K562 (cell line): ENCODE data around the gene OR10C1. TPM values are rescaled to one million over a fixed set of nuclear protein-coding genes. Genes with fewer than 3 reads are reported as not detected.
A peak's percentile ranks its signal among the peaks of the same experiment; 100 is the strongest.

ENCODE experiments used
- BMI1 ChIP-seq: fragments of 150-350 bp; IDR thresholded peaks from 2 replicates; pipeline ENCODE4 v1.6.1; 2014; ENCODE audit warnings: low read length
- C11orf30 ChIP-seq: fragments of 450-650 bp; IDR thresholded peaks from 2 replicates; pipeline ENCODE4 v1.6.1; 2016; ENCODE audit warnings: low read depth, mild to moderate bottlenecking
- CEBPB ChIP-seq: fragments of 450-650 bp; IDR thresholded peaks from 2 replicates; pipeline ENCODE4 v1.6.1; 2016; ENCODE audit warnings: missing genetic modification characterization, missing compliant biosample characterization
- ESRRA ChIP-seq: fragments of 450-650 bp; IDR thresholded peaks from 2 replicates; pipeline ENCODE4 v1.6.1; 2014; ENCODE audit warnings: low read depth, mild to moderate bottlenecking, moderate library complexity, borderline replicate concordance
- HDAC6 ChIP-seq: IDR thresholded peaks from 2 replicates; pipeline ENCODE4 v1.6.1; 2012; ENCODE audit warnings: low read depth, mild to moderate bottlenecking, control low read depth, inconsistent platforms, low read length, moderate library complexity
- MAFK ChIP-seq: IDR thresholded peaks from 2 replicates; pipeline ENCODE4 v1.6.1; 2011; ENCODE audit warnings: low read length, improper control_type of control experiment
- MXI1 ChIP-seq: IDR thresholded peaks from 2 replicates; pipeline ENCODE4 v1.6.1; 2011; ENCODE audit warnings: low read depth, mild to moderate bottlenecking, improper control_type of control experiment, low read length
- MYC ChIP-seq, 2 experiments: fragments of 250-450 bp in 1 of 2; sonication (Bioruptor Pico) in 1 of 2; IDR thresholded peaks; 2 replicates each; pipeline versions ENCODE4 v1.5.1 to v1.6.1; 2012 to 2021; ENCODE audit warnings: low read depth in 2 of 2, borderline replicate concordance in 1 of 2, improper control_type of control experiment in 1 of 2, low read length in 1 of 2, mild to moderate bottlenecking in 1 of 2, moderate library complexity in 1 of 2
- NEUROD1 ChIP-seq: fragments of 150-350 bp; IDR thresholded peaks from 2 replicates; pipeline ENCODE4 v1.6.1; 2014; ENCODE audit warnings: borderline replicate concordance, low read length, low read depth; ENCODE audit not compliant: partially characterized antibody
- RBM22 ChIP-seq: fragments of 200-400 bp; formaldehyde crosslinking; IDR thresholded peaks from 2 replicates; pipeline ENCODE4 v1.6.1; 2018; ENCODE audit warnings: low read length, low read depth; ENCODE audit not compliant: poor library complexity, severe bottlenecking
- SETDB1 ChIP-seq: IDR thresholded peaks from one replicate; pipeline ENCODE4 v1.6.1; 2012; ENCODE audit warnings: low read length, control low read depth, inconsistent platforms
- SMARCB1 ChIP-seq: IDR thresholded peaks from 2 replicates; pipeline ENCODE4 v1.6.1; 2011; ENCODE audit warnings: improper control_type of control experiment, low read depth; ENCODE audit not compliant: insufficient read length
- SP1 ChIP-seq: sonication (generic); formaldehyde crosslinking; IDR thresholded peaks from 2 replicates; pipeline ENCODE4 v1.8.1; 2022; ENCODE audit warnings: mild to moderate bottlenecking, missing genetic modification reagents
- SUPT5H ChIP-seq: fragments of 450-650 bp; IDR thresholded peaks from 2 replicates; pipeline ENCODE4 v1.6.1; 2016
- ZBTB17 ChIP-seq: fragments of 450-650 bp; formaldehyde crosslinking; IDR thresholded peaks from 2 replicates; pipeline ENCODE4 v1.4.0; 2020; ENCODE audit warnings: mild to moderate bottlenecking
- ZFP1 ChIP-seq: fragments of 450-650 bp; formaldehyde crosslinking; IDR thresholded peaks from 2 replicates; pipeline ENCODE4 v1.4.0; 2020; ENCODE audit warnings: mild to moderate bottlenecking, mixed read lengths
- ZNF644 ChIP-seq: fragments of 200-800 bp; sonication (Bioruptor generic); IDR thresholded peaks from 2 replicates; pipeline ENCODE4 v1.6.1; 2016; ENCODE audit warnings: low read depth, missing genetic modification characterization, missing compliant biosample characterization
- ZNF75A ChIP-seq: fragments of 450-650 bp; formaldehyde crosslinking; IDR thresholded peaks from 2 replicates; pipeline ENCODE4 v1.4.0; 2020; ENCODE audit warnings: mild to moderate bottlenecking
- ZNF830 ChIP-seq: fragments of 250-450 bp; sonication (Bioruptor Pico); IDR thresholded peaks from 2 replicates; pipeline ENCODE4 v1.5.0; 2021; ENCODE audit warnings: mild to moderate bottlenecking
- polyA plus RNA-seq, 8 experiments: library from polyadenylated mRNA; depleted of rRNA in 4 of 8; stranded (reverse) in 5 of 8; unstranded in 3 of 8; fragments of >200 nt; fragmentation: Nextera tagmentation in 2 of 8; fragmentation: Illumina TruSeq in 1 of 8; extraction: Ambion mirVana in 2 of 8; extraction: Trizol in 1 of 8; gene quantifications; 2 replicates each; pipeline versions ENCODE4 v1.2.1 to v1.2.3, GENCODE V29; 2011 to 2014; ENCODE audit warnings: inconsistent platforms in 1 of 8, missing spikeins in 1 of 8
- total RNA-seq, 7 experiments: library from RNA; depleted of rRNA in 6 of 7; stranded (reverse); fragments of >200 nt in 6 of 7; fragmentation: Illumina TruSeq in 2 of 7; extraction: Trizol in 2 of 7; gene quantifications; 2 replicates each; pipeline versions ENCODE4 v1.2.1 to v1.2.3, GENCODE V29; 2011 to 2021; ENCODE audit warnings: low replicate concordance in 1 of 7
- TF ChIP-seq, protein P1 (sequence below), 2 experiments: fragments of 150-350 bp in 1 of 2; IDR thresholded peaks; 2 replicates each; pipeline ENCODE4 v1.6.1; 2012 to 2016; ENCODE audit warnings: low read depth in 2 of 2, low read length in 2 of 2, mild to moderate bottlenecking in 1 of 2, moderate library complexity in 1 of 2
- TF ChIP-seq, protein P2 (sequence below), 2 experiments: fragments of 450-650 bp in 1 of 2; IDR thresholded peaks; 2 replicates each; pipeline ENCODE4 v1.6.1; 2011 to 2017; ENCODE audit warnings: low read depth in 2 of 2, antibody characterized with exemption in 1 of 2, borderline replicate concordance in 1 of 2, low read length in 1 of 2, mild to moderate bottlenecking in 1 of 2, mixed read lengths in 1 of 2; ENCODE audit not compliant: control insufficient read depth in 1 of 2
- TF ChIP-seq, protein P3 (sequence below), 2 experiments: fragments of 250-450 bp in 1 of 2; fragments of 450-650 bp in 1 of 2; sonication (Bioruptor Pico) in 1 of 2; IDR thresholded peaks; 2 replicates each; pipeline versions ENCODE4 v1.6.1 to v1.8.0; 2016 to 2021; ENCODE audit warnings: mild to moderate bottlenecking in 2 of 2, moderate library complexity in 2 of 2, missing compliant biosample characterization in 1 of 2, missing genetic modification characterization in 1 of 2

Gene OR10C1
- total and polyA plus RNA-seq, 9 of the 15 experiments (the other 6 are each of a cell fraction or from before 2014, with no cell fraction given) = not detected

DNA sequence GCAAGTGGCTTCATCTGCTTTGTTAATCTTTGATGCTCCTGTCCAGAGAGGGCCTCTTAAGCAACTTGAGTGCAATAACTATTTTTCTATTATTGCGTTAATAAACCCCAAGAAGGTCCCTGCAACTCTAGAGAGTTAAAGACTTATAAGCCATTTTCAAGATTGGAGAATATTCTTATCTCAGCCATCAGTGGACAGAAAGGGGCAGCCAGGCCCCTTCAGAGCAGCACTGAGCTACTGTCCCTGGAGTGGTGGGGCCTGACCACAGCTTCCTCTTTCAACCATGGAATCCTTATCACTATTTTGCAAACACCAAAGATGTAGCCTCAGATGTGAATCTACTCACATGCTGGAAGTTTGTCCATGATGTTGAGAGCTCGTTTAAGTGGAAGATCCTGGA lies 51.4 kb downstream of the OR10C1 start (continued):
- TF ChIP-seq MAFK (no peak), ZNF75A (CRISPR knock-in tag) (no peak), HDAC6 (no peak), NEUROD1 (no peak), SMARCB1 (no peak), ZFP1 (CRISPR knock-in tag) (no peak), SETDB1 (no peak), C11orf30 (no peak), ZBTB17 (CRISPR knock-in tag) (peak; percentile 50; the same call in 1 of the 2 replicates), ESRRA (peak; percentile 93; the same call in 1 of the 2 replicates), ZNF830 (CRISPR knock-in tag) (no peak), MXI1 (no peak), BMI1 (no peak), RBM22 (no peak), SP1 (CRISPR knock-in tag) (no peak), SUPT5H (no peak), ZNF644 (tag) (peak; percentile 57; the same call in 1 of the 2 replicates), MYC (IDR thresholded peaks at IDR 0.05; ENCODE audit: low read depth, low read length) (peak; percentile 34; the same call in 1 of the 2 replicates), MYC (CRISPR knock-in tag; IDR thresholded peaks at IDR 0.05; ENCODE audit: borderline replicate concordance, low read depth) (no peak), CEBPB (tag) (no peak)
- TF ChIP-seq, protein P1, sequence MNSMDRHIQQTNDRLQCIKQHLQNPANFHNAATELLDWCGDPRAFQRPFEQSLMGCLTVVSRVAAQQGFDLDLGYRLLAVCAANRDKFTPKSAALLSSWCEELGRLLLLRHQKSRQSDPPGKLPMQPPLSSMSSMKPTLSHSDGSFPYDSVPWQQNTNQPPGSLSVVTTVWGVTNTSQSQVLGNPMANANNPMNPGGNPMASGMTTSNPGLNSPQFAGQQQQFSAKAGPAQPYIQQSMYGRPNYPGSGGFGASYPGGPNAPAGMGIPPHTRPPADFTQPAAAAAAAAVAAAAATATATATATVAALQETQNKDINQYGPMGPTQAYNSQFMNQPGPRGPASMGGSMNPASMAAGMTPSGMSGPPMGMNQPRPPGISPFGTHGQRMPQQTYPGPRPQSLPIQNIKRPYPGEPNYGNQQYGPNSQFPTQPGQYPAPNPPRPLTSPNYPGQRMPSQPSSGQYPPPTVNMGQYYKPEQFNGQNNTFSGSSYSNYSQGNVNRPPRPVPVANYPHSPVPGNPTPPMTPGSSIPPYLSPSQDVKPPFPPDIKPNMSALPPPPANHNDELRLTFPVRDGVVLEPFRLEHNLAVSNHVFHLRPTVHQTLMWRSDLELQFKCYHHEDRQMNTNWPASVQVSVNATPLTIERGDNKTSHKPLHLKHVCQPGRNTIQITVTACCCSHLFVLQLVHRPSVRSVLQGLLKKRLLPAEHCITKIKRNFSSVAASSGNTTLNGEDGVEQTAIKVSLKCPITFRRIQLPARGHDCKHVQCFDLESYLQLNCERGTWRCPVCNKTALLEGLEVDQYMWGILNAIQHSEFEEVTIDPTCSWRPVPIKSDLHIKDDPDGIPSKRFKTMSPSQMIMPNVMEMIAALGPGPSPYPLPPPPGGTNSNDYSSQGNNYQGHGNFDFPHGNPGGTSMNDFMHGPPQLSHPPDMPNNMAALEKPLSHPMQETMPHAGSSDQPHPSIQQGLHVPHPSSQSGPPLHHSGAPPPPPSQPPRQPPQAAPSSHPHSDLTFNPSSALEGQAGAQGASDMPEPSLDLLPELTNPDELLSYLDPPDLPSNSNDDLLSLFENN (IDR thresholded peaks at IDR 0.05; ENCODE audit: low read depth in 2 of 2, low read length in 2 of 2) = 0 out of 4 replicates have a peak, but pooled peaks of 1 of the 2 experiments have one; percentile 29
- TF ChIP-seq, protein P2, sequence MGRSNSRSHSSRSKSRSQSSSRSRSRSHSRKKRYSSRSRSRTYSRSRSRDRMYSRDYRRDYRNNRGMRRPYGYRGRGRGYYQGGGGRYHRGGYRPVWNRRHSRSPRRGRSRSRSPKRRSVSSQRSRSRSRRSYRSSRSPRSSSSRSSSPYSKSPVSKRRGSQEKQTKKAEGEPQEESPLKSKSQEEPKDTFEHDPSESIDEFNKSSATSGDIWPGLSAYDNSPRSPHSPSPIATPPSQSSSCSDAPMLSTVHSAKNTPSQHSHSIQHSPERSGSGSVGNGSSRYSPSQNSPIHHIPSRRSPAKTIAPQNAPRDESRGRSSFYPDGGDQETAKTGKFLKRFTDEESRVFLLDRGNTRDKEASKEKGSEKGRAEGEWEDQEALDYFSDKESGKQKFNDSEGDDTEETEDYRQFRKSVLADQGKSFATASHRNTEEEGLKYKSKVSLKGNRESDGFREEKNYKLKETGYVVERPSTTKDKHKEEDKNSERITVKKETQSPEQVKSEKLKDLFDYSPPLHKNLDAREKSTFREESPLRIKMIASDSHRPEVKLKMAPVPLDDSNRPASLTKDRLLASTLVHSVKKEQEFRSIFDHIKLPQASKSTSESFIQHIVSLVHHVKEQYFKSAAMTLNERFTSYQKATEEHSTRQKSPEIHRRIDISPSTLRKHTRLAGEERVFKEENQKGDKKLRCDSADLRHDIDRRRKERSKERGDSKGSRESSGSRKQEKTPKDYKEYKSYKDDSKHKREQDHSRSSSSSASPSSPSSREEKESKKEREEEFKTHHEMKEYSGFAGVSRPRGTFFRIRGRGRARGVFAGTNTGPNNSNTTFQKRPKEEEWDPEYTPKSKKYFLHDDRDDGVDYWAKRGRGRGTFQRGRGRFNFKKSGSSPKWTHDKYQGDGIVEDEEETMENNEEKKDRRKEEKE (IDR thresholded peaks at IDR 0.05; ENCODE audit: borderline replicate concordance in 1 of 2, control insufficient read depth in 1 of 2, low read depth in 2 of 2, low read length in 1 of 2) = no peak
- TF ChIP-seq, protein P3, sequence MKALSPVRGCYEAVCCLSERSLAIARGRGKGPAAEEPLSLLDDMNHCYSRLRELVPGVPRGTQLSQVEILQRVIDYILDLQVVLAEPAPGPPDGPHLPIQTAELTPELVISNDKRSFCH (CRISPR knock-in tag; IDR thresholded peaks at IDR 0.05) = no peak
- TF ChIP-seq, protein P3 (tag; IDR thresholded peaks at IDR 0.05) = no peak
